ENCODE measurements around the gene PCNX1.

Gene PCNX1

GRCh38 chr14:70890826-70891659 is 16.2 kb upstream of the PCNX1 start:
- H3K36me3 ChIP-seq (ENCODE audit: insufficient read depth, low read length), result no peaks in the 10 kb centered on the region
- H3K9me3 ChIP-seq (replicated peaks; ENCODE audit: low read length), result no peaks in the 10 kb centered on the region
- H3K9ac ChIP-seq (ENCODE audit: low read depth, low read length), result no peak overlapping the region
- no peak overlapping the region for H3K4me2 ChIP-seq (ENCODE audit: low read length)
- H3K27me3 ChIP-seq (ENCODE audit: control insufficient read depth, insufficient read depth, low read length), result no peaks in the 10 kb centered on the region
- H3K4me1 ChIP-seq (ENCODE audit: control insufficient read depth, insufficient read depth, low read length), result peaks cover 29% of the 10 kb centered on the region
- H3K4me3 ChIP-seq (ENCODE audit: low read length), result no peak overlapping the region

DNA sequence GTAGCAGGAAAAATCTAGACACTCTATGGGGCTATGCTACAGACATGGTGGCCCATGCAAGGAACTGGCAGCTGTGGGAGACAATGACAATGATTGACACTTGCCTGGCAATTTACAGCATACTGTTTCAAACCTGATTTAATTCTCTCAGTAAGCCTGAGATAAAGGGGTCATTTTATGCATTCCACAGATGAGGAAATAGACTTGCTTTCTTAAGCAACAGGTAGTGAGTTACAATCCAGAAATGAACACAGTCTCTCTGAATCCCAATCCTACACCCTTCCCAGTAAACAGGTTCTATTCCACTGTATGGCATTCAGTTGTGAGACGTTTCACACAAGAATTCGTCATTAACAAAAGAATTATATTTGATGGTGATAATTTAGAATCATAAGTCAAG is 15.5 kb upstream of the PCNX1 start:
- Histone ChIP-seq H3K36me3 (ENCODE audit: insufficient read depth, low read length) (no peaks in the 10 kb centered on the region), H3K27me3 (ENCODE audit: control insufficient read depth, insufficient read depth, low read length) (no peaks in the 10 kb centered on the region), H3K4me1 (ENCODE audit: control insufficient read depth, insufficient read depth, low read length) (peaks cover 29% of the 10 kb centered on the region), H3K9me3 (replicated peaks; ENCODE audit: low read length) (no peaks in the 10 kb centered on the region), H3K4me3 (ENCODE audit: low read length) (no peak overlapping the region), H3K9ac (ENCODE audit: low read depth, low read length) (no peak overlapping the region), H3K4me2 (ENCODE audit: low read length) (no peak overlapping the region)

GRCh38 chr14:70893062-70893845 is 14.0 kb upstream of the PCNX1 start:
- H3K4me2 ChIP-seq (ENCODE audit: low read length), result no peak overlapping the region
- H3K4me1 ChIP-seq (ENCODE audit: control insufficient read depth, insufficient read depth, low read length), result peaks cover 29% of the 10 kb centered on the region

DNA sequence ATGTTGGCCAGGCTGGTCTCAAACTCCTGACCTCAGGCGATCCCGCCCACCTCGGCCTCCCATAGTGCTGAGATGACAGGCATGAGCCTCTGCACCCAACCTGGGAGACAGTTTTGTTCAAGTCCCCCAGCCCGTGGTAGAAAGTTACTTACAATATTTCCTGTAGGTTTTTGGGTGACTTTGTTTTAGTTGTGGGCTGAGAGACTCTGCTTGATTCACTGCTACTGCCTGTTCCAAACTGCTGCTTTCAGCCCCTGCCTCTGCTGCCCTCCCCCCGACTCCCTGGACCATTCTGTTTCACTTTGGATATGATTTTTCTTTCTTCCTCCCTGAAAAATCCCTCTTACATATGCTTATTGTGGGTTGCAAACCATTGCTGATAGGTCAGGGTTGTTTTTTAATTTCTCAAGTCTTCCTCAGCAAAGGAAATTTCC is 13.4 kb upstream of the PCNX1 start:
- Histone ChIP-seq H3K27me3 (ENCODE audit: control insufficient read depth, insufficient read depth, low read length) (no peaks in the 10 kb centered on the region), H3K4me3 (ENCODE audit: low read length) (no peak overlapping the region), H3K4me1 (ENCODE audit: control insufficient read depth, insufficient read depth, low read length) (peaks cover 26% of the 10 kb centered on the region), H3K9ac (ENCODE audit: low read depth, low read length) (no peak overlapping the region), H3K9me3 (replicated peaks; ENCODE audit: low read length) (no peaks in the 10 kb centered on the region), H3K4me2 (ENCODE audit: low read length) (no peak overlapping the region), H3K36me3 (ENCODE audit: insufficient read depth, low read length) (no peaks in the 10 kb centered on the region)

More at GRCh38 chr14:70893062-70893845, 14.0 kb upstream of the PCNX1 start:
- H3K9me3 ChIP-seq (replicated peaks; ENCODE audit: low read length), result no peaks in the 10 kb centered on the region
- no peak overlapping the region for H3K4me3 ChIP-seq (ENCODE audit: low read length)
- no peaks in the 10 kb centered on the region for H3K36me3 ChIP-seq (ENCODE audit: insufficient read depth, low read length)
- no peaks in the 10 kb centered on the region for H3K27me3 ChIP-seq (ENCODE audit: control insufficient read depth, insufficient read depth, low read length)
- no peak overlapping the region for H3K9ac ChIP-seq (ENCODE audit: low read depth, low read length)

GRCh38 chr14:70894868-70895267 is 12.4 kb upstream of the PCNX1 start:
- Histone ChIP-seq H3K9me3 (replicated peaks; ENCODE audit: low read length) (no peaks in the 10 kb centered on the region), H3K27me3 (ENCODE audit: control insufficient read depth, insufficient read depth, low read length) (no peaks in the 10 kb centered on the region), H3K4me2 (ENCODE audit: low read length) (no peak overlapping the region), H3K4me3 (ENCODE audit: low read length) (no peak overlapping the region), H3K36me3 (ENCODE audit: insufficient read depth, low read length) (no peaks in the 10 kb centered on the region), H3K4me1 (ENCODE audit: control insufficient read depth, insufficient read depth, low read length) (peaks cover 18% of the 10 kb centered on the region), H3K9ac (ENCODE audit: low read depth, low read length) (no peak overlapping the region)

DNA sequence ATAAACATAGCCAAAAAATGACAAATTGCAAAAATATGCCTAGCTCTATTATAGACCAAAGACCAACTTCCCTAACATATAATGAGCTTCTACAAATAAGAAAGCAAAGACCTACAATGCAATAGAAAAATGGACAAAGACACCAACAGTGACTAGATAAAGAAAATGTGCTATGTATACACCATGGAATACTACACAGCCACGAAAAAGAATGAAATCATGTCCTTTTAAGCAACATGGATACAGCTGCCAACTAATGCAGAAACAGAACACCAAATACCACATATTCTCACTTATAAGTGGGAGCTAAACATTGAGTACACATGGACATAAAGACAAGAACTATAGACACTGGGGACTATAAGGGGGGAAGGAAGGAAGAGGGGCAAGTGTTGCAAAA is 10.9 kb upstream of the PCNX1 start:
- Histone ChIP-seq H3K9ac (ENCODE audit: low read depth, low read length) (no peak overlapping the region), H3K27me3 (ENCODE audit: control insufficient read depth, insufficient read depth, low read length) (no peaks in the 10 kb centered on the region), H3K9me3 (replicated peaks; ENCODE audit: low read length) (no peaks in the 10 kb centered on the region), H3K36me3 (ENCODE audit: insufficient read depth, low read length) (no peaks in the 10 kb centered on the region), H3K4me1 (ENCODE audit: control insufficient read depth, insufficient read depth, low read length) (peaks cover 24% of the 10 kb centered on the region), H3K4me3 (ENCODE audit: low read length) (no peak overlapping the region), H3K4me2 (ENCODE audit: low read length) (no peak overlapping the region)

- no peaks in the 10 kb centered on the region for H3K27me3 ChIP-seq (ENCODE audit: control insufficient read depth, insufficient read depth, low read length)
- H3K9me3 ChIP-seq (replicated peaks; ENCODE audit: low read length), result no peaks in the 10 kb centered on the region
- peaks cover 29% of the 10 kb centered on the region for H3K4me1 ChIP-seq (ENCODE audit: control insufficient read depth, insufficient read depth, low read length)
- H3K4me2 ChIP-seq (ENCODE audit: low read length), result no peak overlapping the region
- no peak overlapping the region for H3K9ac ChIP-seq (ENCODE audit: low read depth, low read length)
- no peaks in the 10 kb centered on the region for H3K36me3 ChIP-seq (ENCODE audit: insufficient read depth, low read length)
- no peak overlapping the region for H3K4me3 ChIP-seq (ENCODE audit: low read length)
These were observed 10.3 kb upstream of the PCNX1 start for GRCh38 chr14:70896981-70897380.

DNA sequence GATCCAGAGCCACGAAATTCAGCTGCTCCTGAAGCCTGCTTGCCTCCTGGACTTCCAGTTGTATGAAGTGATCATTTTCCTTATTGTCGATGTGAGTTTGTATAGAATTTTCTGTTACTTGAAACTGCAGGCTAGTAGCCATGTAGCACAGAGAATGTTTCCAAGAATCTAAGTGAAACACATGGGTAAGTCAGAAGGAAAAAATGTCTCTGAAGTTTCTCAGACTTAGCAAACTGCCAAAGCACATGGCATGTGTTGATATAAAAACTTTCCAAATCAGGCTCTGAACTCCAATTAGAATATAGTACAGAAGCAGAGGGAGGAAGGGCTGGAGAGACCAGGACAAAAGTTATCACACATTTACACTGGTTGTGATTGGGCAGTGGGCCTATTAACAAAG is 9.8 kb upstream of the PCNX1 start:
- Histone ChIP-seq H3K4me3 (ENCODE audit: low read length) (no peak overlapping the region), H3K4me2 (ENCODE audit: low read length) (no peak overlapping the region), H3K4me1 (ENCODE audit: control insufficient read depth, insufficient read depth, low read length) (peaks cover 29% of the 10 kb centered on the region)

GRCh38 chr14:70898111-70898745 is 9.0 kb upstream of the PCNX1 start:
- peak overlapping the region; percentile 2 for H3K9ac ChIP-seq (ENCODE audit: low read depth, low read length)
- H3K4me2 ChIP-seq (ENCODE audit: low read length), result no peak overlapping the region
- no peaks in the 10 kb centered on the region for H3K9me3 ChIP-seq (replicated peaks; ENCODE audit: low read length)
- H3K4me3 ChIP-seq (ENCODE audit: low read length), result no peak overlapping the region
- peaks cover 29% of the 10 kb centered on the region for H3K4me1 ChIP-seq (ENCODE audit: control insufficient read depth, insufficient read depth, low read length)
- H3K27me3 ChIP-seq (ENCODE audit: control insufficient read depth, insufficient read depth, low read length), result no peaks in the 10 kb centered on the region
- no peaks in the 10 kb centered on the region for H3K36me3 ChIP-seq (ENCODE audit: insufficient read depth, low read length)

More for the DNA sequence above, 9.8 kb upstream of the PCNX1 start:
- Histone ChIP-seq H3K9ac (ENCODE audit: low read depth, low read length) (peak overlapping the region; percentile 2), H3K27me3 (ENCODE audit: control insufficient read depth, insufficient read depth, low read length) (no peaks in the 10 kb centered on the region), H3K36me3 (ENCODE audit: insufficient read depth, low read length) (no peaks in the 10 kb centered on the region), H3K9me3 (replicated peaks; ENCODE audit: low read length) (no peaks in the 10 kb centered on the region)

GRCh38 chr14:70901269-70901668 is 6.0 kb upstream of the PCNX1 start:
- Histone ChIP-seq H3K9ac (ENCODE audit: low read depth, low read length) (peak overlapping the region; percentile 38), H3K4me3 (ENCODE audit: low read length) (no peak overlapping the region), H3K4me1 (ENCODE audit: control insufficient read depth, insufficient read depth, low read length) (peaks cover 44% of the 10 kb centered on the region), H3K4me2 (ENCODE audit: low read length) (peak overlapping the region; percentile 16), H3K36me3 (ENCODE audit: insufficient read depth, low read length) (no peaks in the 10 kb centered on the region), H3K9me3 (replicated peaks; ENCODE audit: low read length) (no peaks in the 10 kb centered on the region), H3K27me3 (ENCODE audit: control insufficient read depth, insufficient read depth, low read length) (no peaks in the 10 kb centered on the region)

- H3K4me2 ChIP-seq (ENCODE audit: low read length), result no peak overlapping the region
- H3K27me3 ChIP-seq (ENCODE audit: control insufficient read depth, insufficient read depth, low read length), result no peaks in the 10 kb centered on the region
- H3K4me1 ChIP-seq (ENCODE audit: control insufficient read depth, insufficient read depth, low read length), result peaks cover 48% of the 10 kb centered on the region
- H3K9me3 ChIP-seq (replicated peaks; ENCODE audit: low read length), result no peaks in the 10 kb centered on the region
- no peaks in the 10 kb centered on the region for H3K36me3 ChIP-seq (ENCODE audit: insufficient read depth, low read length)
- no peak overlapping the region for H3K4me3 ChIP-seq (ENCODE audit: low read length)
- no peak overlapping the region for H3K9ac ChIP-seq (ENCODE audit: low read depth, low read length)
These were observed 5.1 kb upstream of the PCNX1 start for GRCh38 chr14:70902184-70902583.

Data from skeletal muscle satellite cell (primary cell).